ENCODE measurements around the gene IMMT.

Gene IMMT

DNA sequence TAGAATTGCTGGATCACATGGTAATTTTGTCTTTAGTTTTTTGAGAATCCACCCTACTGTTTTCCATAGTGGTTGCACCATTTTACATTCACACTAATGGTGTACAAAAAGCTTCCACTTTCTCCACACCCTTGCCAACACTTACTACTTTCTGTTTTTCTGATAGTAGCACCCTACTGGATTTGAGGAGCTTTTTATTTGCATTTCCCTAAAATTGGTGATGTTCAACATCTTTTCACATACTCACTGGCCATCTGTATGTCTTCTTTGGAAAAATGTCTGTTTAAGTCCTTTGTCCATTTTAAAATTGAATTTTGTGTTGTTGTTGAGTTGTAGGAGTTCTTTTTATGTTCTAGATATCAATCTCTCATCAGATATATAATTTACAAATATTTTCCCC lies 93.1 kb downstream of the IMMT start:
- DNase-seq (ENCODE audit: low spot score), result no peak
- TF ChIP-seq, protein P1, sequence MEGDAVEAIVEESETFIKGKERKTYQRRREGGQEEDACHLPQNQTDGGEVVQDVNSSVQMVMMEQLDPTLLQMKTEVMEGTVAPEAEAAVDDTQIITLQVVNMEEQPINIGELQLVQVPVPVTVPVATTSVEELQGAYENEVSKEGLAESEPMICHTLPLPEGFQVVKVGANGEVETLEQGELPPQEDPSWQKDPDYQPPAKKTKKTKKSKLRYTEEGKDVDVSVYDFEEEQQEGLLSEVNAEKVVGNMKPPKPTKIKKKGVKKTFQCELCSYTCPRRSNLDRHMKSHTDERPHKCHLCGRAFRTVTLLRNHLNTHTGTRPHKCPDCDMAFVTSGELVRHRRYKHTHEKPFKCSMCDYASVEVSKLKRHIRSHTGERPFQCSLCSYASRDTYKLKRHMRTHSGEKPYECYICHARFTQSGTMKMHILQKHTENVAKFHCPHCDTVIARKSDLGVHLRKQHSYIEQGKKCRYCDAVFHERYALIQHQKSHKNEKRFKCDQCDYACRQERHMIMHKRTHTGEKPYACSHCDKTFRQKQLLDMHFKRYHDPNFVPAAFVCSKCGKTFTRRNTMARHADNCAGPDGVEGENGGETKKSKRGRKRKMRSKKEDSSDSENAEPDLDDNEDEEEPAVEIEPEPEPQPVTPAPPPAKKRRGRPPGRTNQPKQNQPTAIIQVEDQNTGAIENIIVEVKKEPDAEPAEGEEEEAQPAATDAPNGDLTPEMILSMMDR (IDR thresholded peaks at IDR 0.05; ENCODE audit: extremely low read depth, insufficient read depth, missing control alignments), result no peak
- in situ Hi-C loops (cut with MboI; ENCODE audit: low pct_unique_long_range_greater_than_20kb, low sequenced_read_pairs, unreplicated experiment), result no loop called here

DNA sequence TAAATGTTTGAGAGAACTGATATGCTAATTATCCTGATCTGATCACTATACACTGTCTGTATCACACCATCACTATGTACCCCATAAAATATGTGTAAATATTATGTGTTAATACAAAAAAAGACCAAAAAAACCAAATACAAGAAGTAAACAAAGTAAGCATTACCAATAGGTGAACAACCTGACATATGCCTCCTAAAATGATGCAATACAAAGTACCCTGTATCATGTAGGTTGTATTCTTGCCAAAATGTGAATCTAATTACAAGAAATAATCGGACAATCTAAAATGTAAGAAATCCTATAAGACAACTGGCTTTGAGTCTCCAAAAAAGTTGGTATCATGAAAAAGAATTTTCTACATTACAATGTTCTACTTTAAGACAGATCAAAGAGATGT lies 97.3 kb downstream of the IMMT start:
- in situ Hi-C loops (cut with MboI; ENCODE audit: low pct_unique_long_range_greater_than_20kb, low sequenced_read_pairs, unreplicated experiment), result no loop called here
- no peak for DNase-seq (ENCODE audit: low spot score)

DNA sequence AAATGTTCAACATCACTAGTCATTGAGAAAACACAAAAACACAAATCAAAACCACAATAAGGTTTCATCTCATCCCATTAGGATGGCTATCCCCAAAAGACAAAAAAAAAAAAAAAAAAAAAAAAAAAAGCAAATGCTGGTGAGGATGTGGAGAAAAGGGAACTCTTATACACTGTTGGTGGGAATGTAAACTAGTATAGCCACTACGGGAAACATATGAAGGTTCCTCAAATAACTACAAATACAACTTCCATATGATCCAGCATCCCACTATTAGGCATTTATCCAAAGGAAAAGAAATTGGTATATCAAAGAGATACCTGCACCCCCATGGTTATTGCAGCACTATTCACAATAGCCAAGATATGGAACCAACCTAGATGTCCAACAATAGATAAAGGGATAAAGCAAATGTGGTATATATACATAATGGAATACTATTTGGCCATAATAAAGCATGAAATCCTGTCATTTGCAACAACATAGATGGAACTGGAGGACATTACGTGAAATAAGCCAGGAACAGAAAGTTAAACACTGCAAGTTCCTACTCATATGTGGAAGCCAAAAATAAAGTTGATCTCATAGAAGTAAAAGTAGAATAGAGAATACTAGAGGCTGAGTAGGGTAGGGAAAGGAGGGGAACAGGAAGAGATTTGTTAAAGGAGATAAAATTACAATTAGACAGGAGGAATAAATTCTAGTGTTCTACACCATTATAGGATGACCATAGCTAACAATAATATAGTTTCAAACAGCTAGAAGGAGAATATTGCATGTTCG lies 98.0 kb downstream of the IMMT start:
- in situ Hi-C loops (cut with MboI; ENCODE audit: low pct_unique_long_range_greater_than_20kb, low sequenced_read_pairs, unreplicated experiment), result no loop called here
- TF ChIP-seq, protein P1 (IDR thresholded peaks at IDR 0.05; ENCODE audit: extremely low read depth, insufficient read depth, missing control alignments), result no peak

More for the DNA sequence above, 97.3 kb downstream of the IMMT start:
- TF ChIP-seq, protein P1 (IDR thresholded peaks at IDR 0.05; ENCODE audit: extremely low read depth, insufficient read depth, missing control alignments), result no peak

DNA sequence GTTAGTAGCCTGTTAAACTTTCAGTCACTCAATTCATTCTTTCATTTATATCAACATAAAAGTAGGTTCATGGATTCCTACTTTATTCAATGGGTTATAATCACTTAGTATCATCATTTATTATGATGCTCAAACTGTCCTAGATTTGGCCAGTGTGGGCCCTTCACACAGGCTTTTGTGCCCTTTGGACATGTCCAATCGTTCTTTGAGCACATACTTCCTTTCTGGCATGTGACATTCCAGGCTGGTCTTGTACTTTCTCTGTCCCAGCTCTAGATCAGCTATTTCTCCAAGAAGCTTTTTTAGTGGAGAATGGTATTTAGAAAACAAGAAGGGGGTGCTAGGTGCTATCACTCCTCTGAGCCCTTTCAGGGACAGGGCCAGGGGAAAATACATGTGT lies 101.0 kb downstream of the IMMT start:
- TF ChIP-seq, protein P1 (IDR thresholded peaks at IDR 0.05; ENCODE audit: extremely low read depth, insufficient read depth, missing control alignments), result no peak
- no peak for DNase-seq (ENCODE audit: low spot score)
- in situ Hi-C loops (cut with MboI; ENCODE audit: low pct_unique_long_range_greater_than_20kb, low sequenced_read_pairs, unreplicated experiment), result no loop called here

More for the DNA sequence above, 98.0 kb downstream of the IMMT start:
- DNase-seq (ENCODE audit: low spot score), result no peak

Measured in GM13977 (cell line).